ENCODE data around the gene LIN52.

The LIN52 gene

GRCh38 chr14:74216671-74217070 lies 131.9 kb downstream of the LIN52 start:
- Histone ChIP-seq H3K4me2 (no peak overlapping the region), H3K79me2 (ENCODE audit: insufficient read depth, low read depth) (no peaks in the 10 kb centered on the region), H2AFZ (ENCODE audit: low read depth) (no peak overlapping the region), H4K20me1 (ENCODE audit: insufficient read depth) (no peaks in the 10 kb centered on the region), H3K4me3 (IDR thresholded peaks at IDR 0.05; ENCODE audit: insufficient read depth, low read depth, low read length) (no peak overlapping the region), H3K9ac (no peak overlapping the region), H3K36me3 (ENCODE audit: insufficient read depth) (no peaks in the 10 kb centered on the region), H3K27me3 (ENCODE audit: insufficient read depth, low read depth) (no peaks in the 10 kb centered on the region), H3K27ac (no peak overlapping the region), H3K4me1 (ENCODE audit: low read depth, poor library complexity, severe bottlenecking) (no peaks in the 10 kb centered on the region)
- no peak for TF ChIP-seq CTCF (conservative IDR thresholded peaks at IDR 0.05; ENCODE audit: low read depth, low read length)

- Histone ChIP-seq H3K27ac (no peak overlapping the region), H3K4me2 (peak overlapping the region; percentile 73), H3K9ac (no peak overlapping the region; the same call in 1 of the 2 replicates), H3K79me2 (ENCODE audit: insufficient read depth, low read depth) (no peaks in the 10 kb centered on the region), H3K4me1 (ENCODE audit: low read depth, poor library complexity, severe bottlenecking) (no peaks in the 10 kb centered on the region), H2AFZ (ENCODE audit: low read depth) (peak overlapping the region; percentile 75), H3K4me3 (IDR thresholded peaks at IDR 0.05; ENCODE audit: insufficient read depth, low read depth, low read length) (no peak overlapping the region), H3K36me3 (ENCODE audit: insufficient read depth) (no peaks in the 10 kb centered on the region), H4K20me1 (ENCODE audit: insufficient read depth) (no peaks in the 10 kb centered on the region), H3K27me3 (ENCODE audit: insufficient read depth, low read depth) (no peaks in the 10 kb centered on the region)
- peak; percentile 59 for TF ChIP-seq CTCF (conservative IDR thresholded peaks at IDR 0.05; ENCODE audit: low read depth, low read length)
These were observed 133.1 kb downstream of the LIN52 start for GRCh38 chr14:74217672-74218448.

- no peak overlapping the region for H3K27ac ChIP-seq
- no peaks in the 10 kb centered on the region for H3K4me1 ChIP-seq (ENCODE audit: low read depth, poor library complexity, severe bottlenecking)
- H3K36me3 ChIP-seq (ENCODE audit: insufficient read depth): no peaks in the 10 kb centered on the region
- no peaks in the 10 kb centered on the region for H4K20me1 ChIP-seq (ENCODE audit: insufficient read depth)
- H3K9ac ChIP-seq: no peak overlapping the region
- no peak overlapping the region for H3K4me2 ChIP-seq
- no peaks in the 10 kb centered on the region for H3K79me2 ChIP-seq (ENCODE audit: insufficient read depth, low read depth)
- no peak overlapping the region for H3K4me3 ChIP-seq (IDR thresholded peaks at IDR 0.05; ENCODE audit: insufficient read depth, low read depth, low read length)
- no peak overlapping the region for H2AFZ ChIP-seq (ENCODE audit: low read depth)
- no peak for TF ChIP-seq CTCF (conservative IDR thresholded peaks at IDR 0.05; ENCODE audit: low read depth, low read length)
- H3K27me3 ChIP-seq (ENCODE audit: insufficient read depth, low read depth): no peaks in the 10 kb centered on the region
These were observed 133.7 kb downstream of the LIN52 start for GRCh38 chr14:74218462-74218861.

GRCh38 chr14:74219277-74220205 lies 134.8 kb downstream of the LIN52 start:
- TF ChIP-seq CTCF (conservative IDR thresholded peaks at IDR 0.05; ENCODE audit: low read depth, low read length): no peak
- no peak overlapping the region for H2AFZ ChIP-seq (ENCODE audit: low read depth)
- no peaks in the 10 kb centered on the region for H3K36me3 ChIP-seq (ENCODE audit: insufficient read depth)
- H3K4me1 ChIP-seq (ENCODE audit: low read depth, poor library complexity, severe bottlenecking): no peaks in the 10 kb centered on the region
- H3K79me2 ChIP-seq (ENCODE audit: insufficient read depth, low read depth): no peaks in the 10 kb centered on the region
- H3K4me3 ChIP-seq (IDR thresholded peaks at IDR 0.05; ENCODE audit: insufficient read depth, low read depth, low read length): no peak overlapping the region
- no peak overlapping the region for H3K4me2 ChIP-seq
- H3K27me3 ChIP-seq (ENCODE audit: insufficient read depth, low read depth): no peaks in the 10 kb centered on the region
- no peak overlapping the region for H3K9ac ChIP-seq
- no peak overlapping the region for H3K27ac ChIP-seq
- H4K20me1 ChIP-seq (ENCODE audit: insufficient read depth): no peaks in the 10 kb centered on the region

Measured in KMS-11 (cell line).